Endodermal cell (in vitro differentiated cells): ENCODE results near the gene SDF2. TPM values are rescaled to one million over a fixed set of nuclear protein-coding genes. Genes with fewer than 3 reads are reported as not detected.

Experiments
- DNase-seq: peaks from one replicate; pipeline ENCODE4 v3.0.0-alpha.2; 2017
- H3K27ac ChIP-seq: 2 replicates; pipeline ENCODE4 v1.5.1; 2013; ENCODE audit warnings: mild to moderate bottlenecking, low read depth, low read length, moderate library complexity
- H3K27me3 ChIP-seq: 2 replicates; pipeline ENCODE4 v1.6.1; 2013; ENCODE audit warnings: mild to moderate bottlenecking, low read length, moderate library complexity; ENCODE audit not compliant: insufficient read depth, control insufficient read depth, poor library complexity, severe bottlenecking
- H3K36me3 ChIP-seq: 2 replicates; pipeline ENCODE4 v1.7.0; 2013; ENCODE audit warnings: mild to moderate bottlenecking, low read length, moderate library complexity; ENCODE audit not compliant: control insufficient read depth, insufficient read depth
- H3K4me1 ChIP-seq: one replicate; pipeline ENCODE4 v1.7.0; 2013; ENCODE audit warnings: low read length; ENCODE audit not compliant: control insufficient read depth, insufficient read depth
- H3K4me3 ChIP-seq: 2 replicates; pipeline ENCODE4 v1.5.1; 2013; ENCODE audit warnings: mild to moderate bottlenecking, low read length, moderate library complexity
- H3K9ac ChIP-seq: 2 replicates; pipeline ENCODE4 v1.6.1; 2013; ENCODE audit warnings: mild to moderate bottlenecking, low read length, moderate library complexity; ENCODE audit not compliant: poor library complexity, severe bottlenecking; ENCODE audit errors: extremely low read depth
- H3K9me3 ChIP-seq: 2 replicates; pipeline ENCODE4 v1.6.1; 2013; ENCODE audit warnings: mild to moderate bottlenecking, low read length, moderate library complexity; ENCODE audit not compliant: control insufficient read depth
- H3K27ac Mint-ChIP-seq: 2 replicates; pipeline ENCODE4 v1.8.0; 2020; ENCODE audit warnings: mixed read lengths
- H3K27me3 Mint-ChIP-seq: 2 replicates; pipeline ENCODE4 v1.8.0; 2021; ENCODE audit warnings: mild to moderate bottlenecking, mixed read lengths; ENCODE audit not compliant: insufficient read depth
- H3K36me3 Mint-ChIP-seq: 2 replicates; pipeline ENCODE4 v1.8.0; 2020; ENCODE audit warnings: low read depth, mixed read lengths
- H3K4me1 Mint-ChIP-seq: 2 replicates; pipeline ENCODE4 v1.8.0; 2020; ENCODE audit warnings: mixed read lengths
- H3K4me3 Mint-ChIP-seq: 2 replicates; pipeline ENCODE4 v1.8.0; 2020; ENCODE audit warnings: mild to moderate bottlenecking, moderate library complexity, mixed read lengths
- H3K9me3 Mint-ChIP-seq: 2 replicates; pipeline ENCODE4 v1.8.0; 2020; ENCODE audit warnings: mild to moderate bottlenecking, mixed read lengths
- WGBS, 2 experiments: methylation state at CpG; one replicate each; pipeline versions ENCODE4 v1.1.5 to v1.1.7; 2013; ENCODE audit warnings: missing lambda C conversion rate in 2 of 2, mixed read lengths in 1 of 2; ENCODE audit not compliant: insufficient coverage in 1 of 2, insufficient read length in 1 of 2; 5-methylcytosine and 5-hydroxymethylcytosine counted together
- total RNA-seq, 2 donors: library from RNA; stranded (reverse); fragmentation: NEBNext Ultra II Directional in 1 of 2; extraction: Animal tissue kit (Norgen Biotek cat#: 25700) in 1 of 2; gene quantifications; 2 replicates in 1 of 2; 3 replicates in 1 of 2; pipeline ENCODE4 v1.2.1, GENCODE V29; 2021
- TF ChIP-seq, protein P1 (sequence below): fragments of 200-600 bp; sonication (generic); conservative IDR thresholded peaks from 2 replicates; pipeline ENCODE4 v1.5.0; 2021; ENCODE audit warnings: antibody characterized with exemption, mild to moderate bottlenecking

Gene SDF2
- total RNA-seq, 2 donors from 2014 or later, result 40.6 to 42.6 TPM

DNA sequence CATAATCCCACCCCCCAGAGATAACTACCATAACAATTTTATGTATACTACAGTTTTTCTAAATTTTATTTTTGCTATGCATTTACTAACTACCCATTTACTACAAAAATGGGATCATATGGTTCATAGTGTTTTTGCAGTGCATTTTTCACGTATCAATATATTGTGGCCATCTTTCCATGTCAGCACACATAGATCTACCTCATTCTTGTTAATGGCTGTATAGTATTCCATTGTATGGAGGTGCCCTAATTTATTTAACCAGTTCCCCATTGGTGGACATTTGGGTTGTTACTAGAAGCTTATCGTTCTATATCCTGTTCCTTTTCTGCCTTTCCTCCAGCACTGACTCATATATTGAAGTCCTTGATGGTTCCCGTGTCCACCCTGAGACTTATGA lies 27.3 kb upstream of the SDF2 start:
- Mint-ChIP-seq H3K27me3 (no peaks in the 10 kb centered on the region), H3K4me3 (no peak overlapping the region), H3K27ac (no peak overlapping the region), H3K36me3 (peaks cover 88% of the 10 kb centered on the region), H3K4me1 (no peaks in the 10 kb centered on the region), H3K9me3 (no peaks in the 10 kb centered on the region)
- Histone ChIP-seq H3K4me3 (no peak overlapping the region), H3K27me3 (no peaks in the 10 kb centered on the region), H3K36me3 (peaks cover 88% of the 10 kb centered on the region), H3K9ac (no peak overlapping the region), H3K27ac (no peak overlapping the region), H3K9me3 (no peaks in the 10 kb centered on the region), H3K4me1 (no peaks in the 10 kb centered on the region)
- TF ChIP-seq, protein P1, sequence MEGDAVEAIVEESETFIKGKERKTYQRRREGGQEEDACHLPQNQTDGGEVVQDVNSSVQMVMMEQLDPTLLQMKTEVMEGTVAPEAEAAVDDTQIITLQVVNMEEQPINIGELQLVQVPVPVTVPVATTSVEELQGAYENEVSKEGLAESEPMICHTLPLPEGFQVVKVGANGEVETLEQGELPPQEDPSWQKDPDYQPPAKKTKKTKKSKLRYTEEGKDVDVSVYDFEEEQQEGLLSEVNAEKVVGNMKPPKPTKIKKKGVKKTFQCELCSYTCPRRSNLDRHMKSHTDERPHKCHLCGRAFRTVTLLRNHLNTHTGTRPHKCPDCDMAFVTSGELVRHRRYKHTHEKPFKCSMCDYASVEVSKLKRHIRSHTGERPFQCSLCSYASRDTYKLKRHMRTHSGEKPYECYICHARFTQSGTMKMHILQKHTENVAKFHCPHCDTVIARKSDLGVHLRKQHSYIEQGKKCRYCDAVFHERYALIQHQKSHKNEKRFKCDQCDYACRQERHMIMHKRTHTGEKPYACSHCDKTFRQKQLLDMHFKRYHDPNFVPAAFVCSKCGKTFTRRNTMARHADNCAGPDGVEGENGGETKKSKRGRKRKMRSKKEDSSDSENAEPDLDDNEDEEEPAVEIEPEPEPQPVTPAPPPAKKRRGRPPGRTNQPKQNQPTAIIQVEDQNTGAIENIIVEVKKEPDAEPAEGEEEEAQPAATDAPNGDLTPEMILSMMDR, result no peak
- WGBS, 2 experiments, result 88 to 95% methylated on average over 1 to 3 of the region's 3 CpGs
- no peak for DNase-seq

GRCh38 chr17:28688481-28688880 lies 26.8 kb upstream of the SDF2 start:
- Mint-ChIP-seq H3K36me3 (peaks cover 86% of the 10 kb centered on the region), H3K4me1 (no peaks in the 10 kb centered on the region), H3K27me3 (no peaks in the 10 kb centered on the region), H3K27ac (no peak overlapping the region), H3K9me3 (no peaks in the 10 kb centered on the region), H3K4me3 (no peak overlapping the region)
- Histone ChIP-seq H3K27me3 (no peaks in the 10 kb centered on the region), H3K36me3 (peaks cover 85% of the 10 kb centered on the region), H3K4me1 (no peaks in the 10 kb centered on the region), H3K9me3 (no peaks in the 10 kb centered on the region), H3K9ac (no peak overlapping the region), H3K27ac (no peak overlapping the region), H3K4me3 (no peak overlapping the region)
- WGBS, 2 experiments, result 98 to 100% methylated on average over 2 to 4 of the region's 4 CpGs
- no peak for DNase-seq
- TF ChIP-seq, protein P1, result no peak

- no peak overlapping the region for H3K4me3 Mint-ChIP-seq
- 93 to 95% methylated on average over 3 to 4 of the region's 4 CpGs for WGBS, 2 experiments
- H3K27me3 Mint-ChIP-seq, result no peaks in the 10 kb centered on the region
- Histone ChIP-seq H3K27ac (no peak overlapping the region), H3K9me3 (no peaks in the 10 kb centered on the region), H3K27me3 (no peaks in the 10 kb centered on the region), H3K4me3 (no peak overlapping the region), H3K9ac (no peak overlapping the region), H3K4me1 (no peaks in the 10 kb centered on the region), H3K36me3 (peaks cover 95% of the 10 kb centered on the region)
- TF ChIP-seq, protein P1, result no peak
- H3K9me3 Mint-ChIP-seq, result no peaks in the 10 kb centered on the region
- H3K4me1 Mint-ChIP-seq, result no peaks in the 10 kb centered on the region
- H3K27ac Mint-ChIP-seq, result no peak overlapping the region
- peaks cover 91% of the 10 kb centered on the region for H3K36me3 Mint-ChIP-seq
- DNase-seq, result no peak
Measured at GRCh38 chr17:28686296-28686695, 24.6 kb upstream of the SDF2 start.
